Uterus (tissue), 4 donors: ENCODE results near the gene MMP20. TPM values are rescaled to one million over a fixed set of nuclear protein-coding genes. Genes with fewer than 3 reads are reported as not detected.

Experiments
- DNase-seq, 2 donors: peaks; one replicate each; pipeline ENCODE4 v3.0.0-alpha.2; 2019 to 2020
- H3K27ac ChIP-seq, 2 donors: fragments of 200-600 bp; sonication (generic); 1 replicate in 1 of 2; 2 replicates in 1 of 2; pipeline ENCODE4 v1.5.1; 2016 to 2018
- H3K27me3 ChIP-seq, 2 donors: fragments of 200-600 bp; sonication (generic); one replicate each; pipeline ENCODE4 v1.5.1; 2018 to 2019; ENCODE audit warnings: control low read depth in 1 of 2
- H3K36me3 ChIP-seq, 2 donors: fragments of 200-600 bp; sonication (generic); one replicate each; pipeline ENCODE4 v1.5.1; 2019; ENCODE audit warnings: control low read depth in 1 of 2
- H3K4me1 ChIP-seq, 2 donors: fragments of 200-600 bp; sonication (generic); one replicate each; pipeline ENCODE4 v1.5.1; 2018 to 2019; ENCODE audit warnings: control low read depth in 1 of 2
- H3K4me3 ChIP-seq, 2 donors: fragments of 200-600 bp; sonication (generic); 1 replicate in 1 of 2; 2 replicates in 1 of 2; pipeline ENCODE4 v1.5.1; 2018 to 2019; ENCODE audit warnings: mild to moderate bottlenecking in 1 of 2
- H3K9me3 ChIP-seq, 2 donors: fragments of 200-600 bp; sonication (generic); one replicate each; pipeline ENCODE4 v1.5.1; 2019; ENCODE audit warnings: control low read depth in 1 of 2
- CTCF ChIP-seq, 4 experiments: fragments of 200-600 bp in 2 of 4; fragments of 450-650 bp in 2 of 4; sonication (generic) in 2 of 4; IDR thresholded peaks; one replicate each; pipeline ENCODE4 v1.5.1; 2016 to 2019; ENCODE audit warnings: antibody characterized with exemption in 4 of 4, mild to moderate bottlenecking in 2 of 4, moderate library complexity in 1 of 4
- POLR2A ChIP-seq, 2 donors: fragments of 450-650 bp; IDR thresholded peaks; one replicate each; pipeline ENCODE4 v1.6.1; 2016; ENCODE audit warnings: antibody characterized with exemption in 2 of 2, mild to moderate bottlenecking in 1 of 2, moderate library complexity in 1 of 2
- intact Hi-C: fragments of 100-400 bp; cut with DNase I; formaldehyde crosslinking; loops from one replicate; pipeline ENCODE4 v1.15.1; 2023; ENCODE audit warnings: low total_unique reads
- total RNA-seq, 4 donors: library from RNA; depleted of rRNA in 3 of 4; stranded (reverse); fragments of >200 nt in 3 of 4; gene quantifications; one replicate each; pipeline versions ENCODE4 v1.1.0 to v1.2.4, GENCODE V29; 2014 to 2023
- donor health status: DM: yes; HTN: yes; CAD: no.

MMP20 gene
- total RNA-seq, 4 donors from 2014 or later = not detected

GRCh38 chr11:102598272-102598671 is 26.9 kb downstream of the MMP20 start:
- no peak overlapping the region for H3K4me3 ChIP-seq
- H3K9me3 ChIP-seq = no peaks in the 10 kb centered on the region
- no peaks in the 10 kb centered on the region for H3K4me1 ChIP-seq
- no peaks in the 10 kb centered on the region for H3K27me3 ChIP-seq
- H3K36me3 ChIP-seq = no peaks in the 10 kb centered on the region
- intact Hi-C loops = no loop called here
- no peak overlapping the region for H3K27ac ChIP-seq
- no peak for DNase-seq
- TF ChIP-seq CTCF (IDR thresholded peaks at IDR 0.05) (no peak), POLR2A (IDR thresholded peaks at IDR 0.05) (no peak)

GRCh38 chr11:102596578-102596977 is 28.6 kb downstream of the MMP20 start:
- no peak for DNase-seq
- H3K27me3 ChIP-seq = no peaks in the 10 kb centered on the region
- TF ChIP-seq POLR2A (IDR thresholded peaks at IDR 0.05) (no peak), CTCF (IDR thresholded peaks at IDR 0.05) (no peak)
- H3K4me1 ChIP-seq = no peaks in the 10 kb centered on the region
- H3K4me3 ChIP-seq = no peak overlapping the region
- H3K36me3 ChIP-seq = no peaks in the 10 kb centered on the region
- H3K9me3 ChIP-seq = no peaks in the 10 kb centered on the region
- intact Hi-C loops = no loop called here
- no peak overlapping the region for H3K27ac ChIP-seq

- Histone ChIP-seq H3K9me3 (no peaks in the 10 kb centered on the region), H3K27me3 (no peaks in the 10 kb centered on the region), H3K4me1 (no peaks in the 10 kb centered on the region), H3K27ac (no peak overlapping the region), H3K4me3 (no peak overlapping the region), H3K36me3 (no peaks in the 10 kb centered on the region)
- no peak for TF ChIP-seq CTCF (IDR thresholded peaks at IDR 0.05)
- TF ChIP-seq POLR2A (IDR thresholded peaks at IDR 0.05) = no peak
- intact Hi-C loops = no loop called here
- DNase-seq = no peak
Measured at GRCh38 chr11:102592634-102593581, 32.2 kb downstream of the MMP20 start.

- H3K27ac ChIP-seq = no peak overlapping the region
Measured at GRCh38 chr11:102592131-102592530, 33.0 kb downstream of the MMP20 start.

More at GRCh38 chr11:102592131-102592530, 33.0 kb downstream of the MMP20 start:
- H3K9me3 ChIP-seq = no peaks in the 10 kb centered on the region
- TF ChIP-seq CTCF (IDR thresholded peaks at IDR 0.05) = no peak
- no peak for TF ChIP-seq POLR2A (IDR thresholded peaks at IDR 0.05)
- no peak for DNase-seq
- no peaks in the 10 kb centered on the region for H3K4me1 ChIP-seq
- no peaks in the 10 kb centered on the region for H3K36me3 ChIP-seq
- H3K4me3 ChIP-seq = no peak overlapping the region
- intact Hi-C loops = no loop called here
- no peaks in the 10 kb centered on the region for H3K27me3 ChIP-seq
